WTC11 (cell line): Measurements from ENCODE around the gene SHPK. TPM values are rescaled to one million over a fixed set of nuclear protein-coding genes. Genes with fewer than 3 reads are reported as not detected.

Experiments used
- ATAC-seq: fragments of 200-7000 bp; cut with Tn5 transposase; 2 replicates; pipeline ENCODE4 v1.10.0; 2021; ENCODE audit warnings: mild to moderate bottlenecking, moderate library complexity
- CTCF ChIA-PET: fragments of 300-600 bp; sonication (Branson Sonifier 250); formaldehyde crosslinking; loops from one replicate; lab custom pipeline; 2021; ENCODE audit warnings: antibody characterized with exemption; lab: Charles Lee
- POLR2A ChIA-PET: fragments of 350-600 bp; sonication (Branson Sonifier 250); formaldehyde crosslinking; loops from one replicate; lab custom pipeline; 2021; ENCODE audit warnings: antibody characterized with exemption; lab: Charles Lee
- DNase-seq: peaks from one replicate; pipeline ENCODE4 v3.0.0; 2021; ENCODE audit warnings: low spot score
- H3K27ac Mint-ChIP-seq: 2 replicates; pipeline ENCODE4 v1.8.0; 2021; ENCODE audit warnings: mixed read lengths
- H3K27me3 Mint-ChIP-seq: 2 replicates; pipeline ENCODE4 v1.8.0; 2021; ENCODE audit warnings: low read depth, mild to moderate bottlenecking, moderate library complexity, mixed read lengths
- H3K36me3 Mint-ChIP-seq: 2 replicates; pipeline ENCODE4 v1.8.0; 2021; ENCODE audit warnings: mixed read lengths
- H3K4me1 Mint-ChIP-seq: 2 replicates; pipeline ENCODE4 v1.8.0; 2022; ENCODE audit warnings: mixed read lengths
- H3K4me3 Mint-ChIP-seq: 2 replicates; pipeline ENCODE4 v1.8.0; 2021; ENCODE audit warnings: mild to moderate bottlenecking, moderate library complexity, mixed read lengths
- H3K9me3 Mint-ChIP-seq: 2 replicates; pipeline ENCODE4 v1.8.0; 2021; ENCODE audit warnings: mixed read lengths
- AFF4 ChIP-seq: sonication (generic); formaldehyde crosslinking; IDR thresholded peaks from 2 replicates; pipeline ENCODE4 v1.8.1; 2023; ENCODE audit warnings: mild to moderate bottlenecking, missing genetic modification reagents, borderline replicate concordance
- ATF1 ChIP-seq: sonication (generic); formaldehyde crosslinking; IDR thresholded peaks from 2 replicates; pipeline ENCODE4 v1.8.1; 2023; ENCODE audit warnings: mild to moderate bottlenecking, moderate library complexity, missing genetic modification reagents
- CBFB ChIP-seq: sonication (generic); formaldehyde crosslinking; IDR thresholded peaks from 2 replicates; pipeline ENCODE4 v1.8.1; 2022; ENCODE audit warnings: mild to moderate bottlenecking, low read depth, missing genetic modification reagents
- CDX4 ChIP-seq: fragments of 250-450 bp; sonication (Bioruptor Pico); IDR thresholded peaks from 2 replicates; pipeline ENCODE4 v1.9.0; 2021; ENCODE audit warnings: moderate library complexity, mild to moderate bottlenecking, inconsistent platforms, borderline replicate concordance
- CREB1 ChIP-seq: sonication (generic); formaldehyde crosslinking; IDR thresholded peaks from 2 replicates; pipeline ENCODE4 v1.8.0; 2023; ENCODE audit warnings: mild to moderate bottlenecking, missing genetic modification reagents
- EMX1 ChIP-seq: fragments of 250-450 bp; sonication (Bioruptor Pico); IDR thresholded peaks from 2 replicates; pipeline ENCODE4 v1.8.0; 2021; ENCODE audit warnings: mild to moderate bottlenecking
- ETV6 ChIP-seq: sonication (generic); formaldehyde crosslinking; IDR thresholded peaks from 2 replicates; pipeline ENCODE4 v1.8.1; 2022; ENCODE audit warnings: mild to moderate bottlenecking, missing genetic modification reagents
- FOXP4 ChIP-seq: sonication (generic); formaldehyde crosslinking; IDR thresholded peaks from 2 replicates; pipeline ENCODE4 v1.8.0; 2022; ENCODE audit warnings: mild to moderate bottlenecking, missing genetic modification reagents
- GABPB1 ChIP-seq: sonication (generic); formaldehyde crosslinking; IDR thresholded peaks from 2 replicates; pipeline ENCODE4 v1.8.1; 2023; ENCODE audit warnings: mild to moderate bottlenecking, missing genetic modification reagents
- GTF2I ChIP-seq: fragments of 250-450 bp; sonication (Bioruptor Pico); conservative IDR thresholded peaks from 2 replicates; pipeline ENCODE4 v1.4.0; 2021; ENCODE audit warnings: mild to moderate bottlenecking
- IRF1 ChIP-seq: sonication (generic); formaldehyde crosslinking; IDR thresholded peaks from 2 replicates; pipeline ENCODE4 v1.8.0; 2023; ENCODE audit warnings: missing genetic modification reagents
- KAT7 ChIP-seq: sonication (generic); formaldehyde crosslinking; IDR thresholded peaks from 2 replicates; pipeline ENCODE4 v1.8.1; 2023; ENCODE audit warnings: missing genetic modification reagents, mild to moderate bottlenecking, borderline replicate concordance
- MYBL2 ChIP-seq: sonication (generic); formaldehyde crosslinking; IDR thresholded peaks from 2 replicates; pipeline ENCODE4 v1.8.1; 2023; ENCODE audit warnings: mild to moderate bottlenecking, moderate library complexity, missing genetic modification reagents
- PRDM15 ChIP-seq: sonication (generic); formaldehyde crosslinking; IDR thresholded peaks from 2 replicates; pipeline ENCODE4 v1.8.0; 2022; ENCODE audit warnings: missing genetic modification reagents
- RELA ChIP-seq: sonication (generic); formaldehyde crosslinking; IDR thresholded peaks from 2 replicates; pipeline ENCODE4 v1.8.1; 2022; ENCODE audit warnings: missing genetic modification reagents, mild to moderate bottlenecking, borderline replicate concordance
- SMAD3 ChIP-seq: sonication (generic); formaldehyde crosslinking; IDR thresholded peaks from 2 replicates; pipeline ENCODE4 v1.8.0; 2022; ENCODE audit warnings: missing genetic modification reagents, mild to moderate bottlenecking, borderline replicate concordance
- SP1 ChIP-seq: sonication (generic); formaldehyde crosslinking; conservative IDR thresholded peaks from 2 replicates; pipeline ENCODE4 v1.8.1; 2022; ENCODE audit warnings: missing genetic modification reagents
- TCF7 ChIP-seq: sonication (generic); formaldehyde crosslinking; IDR thresholded peaks from 2 replicates; pipeline ENCODE4 v1.8.0; 2022; ENCODE audit warnings: mild to moderate bottlenecking, low read depth, missing genetic modification reagents, moderate library complexity
- TEAD4 ChIP-seq: sonication (generic); formaldehyde crosslinking; IDR thresholded peaks from 2 replicates; pipeline ENCODE4 v1.8.0; 2022; ENCODE audit warnings: mild to moderate bottlenecking, missing genetic modification reagents
- ZBTB21 ChIP-seq: sonication (generic); formaldehyde crosslinking; IDR thresholded peaks from 2 replicates; pipeline ENCODE4 v1.8.1; 2023; ENCODE audit warnings: mild to moderate bottlenecking, missing genetic modification reagents, borderline replicate concordance
- ZNF219 ChIP-seq: sonication (generic); formaldehyde crosslinking; IDR thresholded peaks from 2 replicates; pipeline ENCODE4 v1.8.0; 2023; ENCODE audit warnings: missing genetic modification reagents, mild to moderate bottlenecking, borderline replicate concordance
- ZNF281 ChIP-seq: sonication (generic); formaldehyde crosslinking; IDR thresholded peaks from 2 replicates; pipeline ENCODE4 v1.8.0; 2023; ENCODE audit warnings: mild to moderate bottlenecking, missing genetic modification reagents
- ZNF671 ChIP-seq: fragments of 250-450 bp; sonication (Bioruptor Pico); IDR thresholded peaks from 2 replicates; pipeline ENCODE4 v1.8.0; 2021; ENCODE audit warnings: mild to moderate bottlenecking
- total RNA-seq: library from RNA; stranded (reverse); gene quantifications from 3 replicates; pipeline ENCODE4 v1.2.3, GENCODE V29; 2021

The SHPK gene
- total RNA-seq, 1 experiment from 2014 or later: 29.2 TPM

- TF ChIP-seq ZNF219 (0 out of 2 replicates have a peak, but pooled peaks have one; percentile 37), PRDM15 (CRISPR knock-in tag) (no peak), ETV6 (CRISPR knock-in tag) (no peak), ATF1 (CRISPR knock-in tag) (no peak), ZNF671 (CRISPR knock-in tag) (no peak), ZNF281 (CRISPR knock-in tag) (peak; percentile 56; the same call in 1 of the 2 replicates), TEAD4 (CRISPR knock-in tag) (0 out of 2 replicates have a peak, but pooled peaks have one; percentile 32), EMX1 (CRISPR knock-in tag) (no peak), MYBL2 (CRISPR knock-in tag) (0 out of 2 replicates have a peak, but pooled peaks have one; percentile 12), RELA (CRISPR knock-in tag) (no peak), CBFB (no peak), IRF1 (CRISPR knock-in tag) (no peak), SP1 (no peak), CREB1 (CRISPR knock-in tag) (peak; percentile 60; the same call in 1 of the 2 replicates)
Observed at GRCh38 chr17:3669085-3669347, 33.0 kb upstream of the SHPK start (continued).

GRCh38 chr17:3668279-3669084, 32.4 kb upstream of the SHPK start, which contains the start of the genes EMC6 and TAX1BP3:
Gene EMC6, plus strand, starts transcription at chr17:3668812. Its CDS starts 335 bp downstream, at chr17:3669147.
Gene TAX1BP3, minus strand, starts transcription at chr17:3668578. Its CDS starts 52 bp downstream, at chr17:3668526.
- peak within 1 kb of the TSS; percentile 99 for H3K4me3 Mint-ChIP-seq
- DNase-seq: peak; percentile 99
- ATAC-seq: peak; percentile 94
- no peaks in the 10 kb centered on the region for H3K9me3 Mint-ChIP-seq
- H3K27ac Mint-ChIP-seq: peak within 1 kb of the TSS; percentile 96
- POLR2A ChIA-PET: interaction anchor here (0.6 to 1.0 kb wide), 3 partner anchors 9 to 84 kb away, joined by 3 to 4 read pairs (median 3); partner anchors contain the start of gene SHPK
- CTCF ChIA-PET: interaction anchor here (0.7 to 3.2 kb wide), 4 partner anchors 15 to 178 kb away, joined by 3 to 20 read pairs (median 7); partner anchors contain the start of genes NCBP3 and P2RX5
- H3K36me3 Mint-ChIP-seq: peaks cover 18% of the 10 kb centered on the region
- H3K4me1 Mint-ChIP-seq: peaks cover 20% of the 10 kb centered on the region
- no peaks in the 10 kb centered on the region for H3K27me3 Mint-ChIP-seq
- TF ChIP-seq KAT7: peak; percentile 36; the same call in 1 of the 2 replicates
- TF ChIP-seq CREB1 (CRISPR knock-in tag): no peak
- TF ChIP-seq ZBTB21 (CRISPR knock-in tag): no peak
- peak; percentile 5; the same call in 1 of the 2 replicates for TF ChIP-seq GABPB1 (CRISPR knock-in tag)
- TF ChIP-seq FOXP4 (CRISPR knock-in tag): no peak; the same call in 1 of the 2 replicates
- TF ChIP-seq TCF7: no peak
- no peak for TF ChIP-seq AFF4 (CRISPR knock-in tag)
- TF ChIP-seq GTF2I (CRISPR knock-in tag): no peak
- TF ChIP-seq CDX4 (CRISPR knock-in tag): no peak
- TF ChIP-seq SMAD3 (CRISPR knock-in tag): no peak
